Peyer's patch (tissue), 4 donors: ENCODE data around the gene PDIA5. TPM values are rescaled to one million over a fixed set of nuclear protein-coding genes. Genes with fewer than 3 reads are reported as not detected.

Experiments
- DNase-seq, 3 donors: peaks; one replicate each; pipeline ENCODE4 v3.0.0-alpha.2; 2017 to 2019
- H3K27ac ChIP-seq, 4 donors: fragments of 200-600 bp; sonication (generic); one replicate each; pipeline ENCODE4 v1.5.1; 2016 to 2019
- H3K27me3 ChIP-seq, 2 donors: fragments of 200-600 bp; sonication (generic); one replicate each; pipeline ENCODE4 v1.5.1; 2019
- H3K36me3 ChIP-seq, 3 donors: fragments of 200-600 bp; sonication (generic); one replicate each; pipeline ENCODE4 v1.5.1; 2016 to 2019
- H3K4me1 ChIP-seq, 4 donors: fragments of 200-600 bp; sonication (generic); one replicate each; pipeline ENCODE4 v1.5.1; 2016 to 2019
- H3K4me3 ChIP-seq, 4 donors: fragments of 200-600 bp; sonication (generic); 1 replicate in 3 of 4; 2 replicates in 1 of 4; pipeline ENCODE4 v1.5.1; 2016 to 2019; ENCODE audit warnings: mild to moderate bottlenecking in 1 of 4
- H3K9me3 ChIP-seq, 4 donors: fragments of 200-600 bp; sonication (generic); one replicate each; pipeline ENCODE4 v1.5.1; 2016 to 2019; ENCODE audit warnings: mild to moderate bottlenecking in 1 of 4
- POLR2A ChIP-seq, 2 donors: fragments of 450-650 bp; IDR thresholded peaks; one replicate each; pipeline ENCODE4 v1.5.1; 2017; ENCODE audit warnings: antibody characterized with exemption in 2 of 2, mild to moderate bottlenecking in 2 of 2, moderate library complexity in 2 of 2
- total RNA-seq, 4 donors: library from RNA; depleted of rRNA; stranded (reverse); fragments of >200 nt; gene quantifications; one replicate each; pipeline ENCODE4 v1.1.0, GENCODE V29; 2016
- TF ChIP-seq, protein P1 (sequence below), 6 experiments: fragments of 450-650 bp in 4 of 6; fragments of 200-600 bp in 2 of 6; sonication (generic) in 1 of 6; IDR thresholded peaks; one replicate each; pipeline ENCODE4 v1.5.1; 2017 to 2019; ENCODE audit warnings: antibody characterized with exemption in 6 of 6, mild to moderate bottlenecking in 3 of 6, moderate library complexity in 1 of 6

Gene PDIA5
- total RNA-seq, 4 donors from 2014 or later, result 13.7 to 63.5 (median 19.4) TPM

DNA sequence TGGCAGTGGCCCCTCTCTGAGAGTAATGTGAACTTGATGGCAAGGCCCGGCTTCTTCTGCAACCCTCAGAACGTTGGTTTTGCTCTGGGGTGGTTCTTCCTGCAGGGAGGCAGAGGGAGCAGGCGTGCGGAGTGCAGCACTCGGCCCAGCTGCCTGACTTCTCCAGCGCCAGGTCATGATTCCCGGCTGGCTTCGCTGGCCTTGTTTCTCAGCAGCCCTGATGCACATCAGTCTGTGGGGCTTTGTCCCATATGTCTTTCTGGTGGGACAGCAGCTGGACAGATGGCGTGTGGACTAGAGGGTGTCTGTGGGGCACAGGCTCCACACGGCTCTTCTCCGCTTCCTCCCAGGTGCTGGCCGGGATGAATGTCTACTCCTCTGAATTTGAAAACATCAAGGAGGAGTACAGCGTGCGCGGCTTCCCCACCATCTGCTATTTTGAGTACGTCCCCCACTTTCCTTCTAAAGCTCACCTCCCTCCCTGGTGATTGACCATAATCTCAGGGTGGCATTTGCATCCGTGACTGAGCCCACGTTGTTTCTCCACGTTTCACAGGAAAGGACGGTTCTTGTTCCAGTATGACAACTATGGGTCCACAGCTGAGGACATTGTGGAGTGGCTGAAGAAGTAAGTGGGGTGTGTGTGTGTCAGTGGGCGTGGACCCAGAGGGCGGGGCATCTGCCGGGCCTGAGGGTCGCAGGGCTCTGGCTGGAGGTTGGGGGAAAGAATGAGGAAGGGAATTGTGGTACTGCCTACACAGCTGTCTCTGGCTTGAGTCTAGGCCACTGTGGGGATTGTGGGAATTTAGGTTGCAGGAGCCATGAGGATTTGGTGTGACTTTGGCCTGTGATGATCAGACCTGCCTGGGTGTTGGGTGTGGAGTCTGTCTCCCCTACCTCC, 57.1 kb downstream of the PDIA5 start:
- Histone ChIP-seq H3K27me3 (no peaks in the 10 kb centered on the region), H3K36me3 (peaks cover 0 to 33% (median 0%) of the 10 kb centered on the region in 3 donors), H3K27ac (no peak overlapping the region), H3K4me1 (no peaks in the 10 kb centered on the region), H3K9me3 (no peaks in the 10 kb centered on the region), H3K4me3 (no peak overlapping the region)
- no peak for TF ChIP-seq POLR2A (IDR thresholded peaks at IDR 0.05)
- TF ChIP-seq, protein P1, sequence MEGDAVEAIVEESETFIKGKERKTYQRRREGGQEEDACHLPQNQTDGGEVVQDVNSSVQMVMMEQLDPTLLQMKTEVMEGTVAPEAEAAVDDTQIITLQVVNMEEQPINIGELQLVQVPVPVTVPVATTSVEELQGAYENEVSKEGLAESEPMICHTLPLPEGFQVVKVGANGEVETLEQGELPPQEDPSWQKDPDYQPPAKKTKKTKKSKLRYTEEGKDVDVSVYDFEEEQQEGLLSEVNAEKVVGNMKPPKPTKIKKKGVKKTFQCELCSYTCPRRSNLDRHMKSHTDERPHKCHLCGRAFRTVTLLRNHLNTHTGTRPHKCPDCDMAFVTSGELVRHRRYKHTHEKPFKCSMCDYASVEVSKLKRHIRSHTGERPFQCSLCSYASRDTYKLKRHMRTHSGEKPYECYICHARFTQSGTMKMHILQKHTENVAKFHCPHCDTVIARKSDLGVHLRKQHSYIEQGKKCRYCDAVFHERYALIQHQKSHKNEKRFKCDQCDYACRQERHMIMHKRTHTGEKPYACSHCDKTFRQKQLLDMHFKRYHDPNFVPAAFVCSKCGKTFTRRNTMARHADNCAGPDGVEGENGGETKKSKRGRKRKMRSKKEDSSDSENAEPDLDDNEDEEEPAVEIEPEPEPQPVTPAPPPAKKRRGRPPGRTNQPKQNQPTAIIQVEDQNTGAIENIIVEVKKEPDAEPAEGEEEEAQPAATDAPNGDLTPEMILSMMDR (IDR thresholded peaks at IDR 0.05), result no peak
- DNase-seq, result no peak

GRCh38 chr3:123124971-123125370, 58.1 kb downstream of the PDIA5 start:
- peaks cover 0 to 27% (median 0%) of the 10 kb centered on the region in 3 donors for H3K36me3 ChIP-seq
- H3K9me3 ChIP-seq, result no peaks in the 10 kb centered on the region
- no peak for TF ChIP-seq POLR2A (IDR thresholded peaks at IDR 0.05)
- TF ChIP-seq, protein P1 (IDR thresholded peaks at IDR 0.05), result no peak
- no peaks in the 10 kb centered on the region for H3K27me3 ChIP-seq
- H3K4me3 ChIP-seq, result no peak overlapping the region
- DNase-seq, result no peak
- no peak overlapping the region for H3K27ac ChIP-seq
- H3K4me1 ChIP-seq, result no peaks in the 10 kb centered on the region

DNA sequence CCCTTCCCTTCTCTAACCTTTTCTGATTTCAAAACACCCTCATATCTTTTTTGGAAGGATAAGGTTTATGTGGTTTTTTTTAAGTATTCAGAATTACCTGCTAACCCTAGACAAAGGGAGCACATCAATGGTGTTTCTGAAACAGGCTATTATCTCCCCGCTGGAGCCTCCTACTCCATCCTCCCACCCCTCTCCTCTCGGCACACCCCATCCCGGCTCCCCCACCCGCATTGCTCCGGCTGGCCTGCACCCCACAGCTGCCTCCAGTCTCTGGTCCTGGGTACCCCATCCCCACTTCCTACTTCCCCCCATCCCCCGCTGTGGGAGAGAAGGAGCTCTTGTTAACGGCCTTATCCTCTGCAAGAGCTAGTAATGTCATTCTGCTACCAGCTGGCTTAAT, 59.2 kb downstream of the PDIA5 start:
- no peaks in the 10 kb centered on the region for H3K4me1 ChIP-seq
- no peak overlapping the region for H3K4me3 ChIP-seq
- H3K36me3 ChIP-seq, result peaks cover 0 to 20% (median 0%) of the 10 kb centered on the region in 3 donors
- no peaks in the 10 kb centered on the region for H3K9me3 ChIP-seq
- no peak for DNase-seq
- H3K27ac ChIP-seq, result no peak overlapping the region
- H3K27me3 ChIP-seq, result no peaks in the 10 kb centered on the region
- TF ChIP-seq POLR2A (IDR thresholded peaks at IDR 0.05), result no peak
- TF ChIP-seq, protein P1 (IDR thresholded peaks at IDR 0.05), result no peak

- peak in 1 of 3 donors; percentile 12 for DNase-seq
- H3K27ac ChIP-seq, result no peak overlapping the region
- TF ChIP-seq POLR2A (IDR thresholded peaks at IDR 0.05), result no peak
- TF ChIP-seq, protein P1 (IDR thresholded peaks at IDR 0.05), result no peak
- no peak overlapping the region for H3K4me3 ChIP-seq
- H3K4me1 ChIP-seq, result no peaks in the 10 kb centered on the region
- no peaks in the 10 kb centered on the region for H3K9me3 ChIP-seq
- peaks cover 0 to 18% (median 0%) of the 10 kb centered on the region in 3 donors for H3K36me3 ChIP-seq
- no peaks in the 10 kb centered on the region for H3K27me3 ChIP-seq
Measured at GRCh38 chr3:123126653-123127052, 59.8 kb downstream of the PDIA5 start.

DNA sequence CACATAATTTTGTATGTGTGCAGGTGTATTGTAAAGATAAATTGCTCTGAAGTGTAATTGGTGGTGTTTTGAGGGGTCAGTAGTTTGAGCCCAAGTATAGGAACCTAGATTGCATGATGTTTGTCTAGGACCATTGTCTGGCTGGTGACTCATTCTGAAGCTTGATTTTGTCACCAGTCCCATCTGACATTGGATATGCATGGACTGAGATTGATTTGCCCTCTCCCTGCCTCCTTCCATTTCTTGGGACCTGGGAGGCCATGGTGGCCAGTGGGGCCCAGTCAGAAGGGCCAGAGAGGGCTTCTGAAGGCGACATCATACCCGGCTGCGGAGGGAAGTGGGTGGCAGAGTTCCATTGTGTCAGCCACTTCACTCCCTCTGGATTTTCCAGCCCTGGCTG, 62.3 kb downstream of the PDIA5 start:
- Histone ChIP-seq H3K4me1 (no peaks in the 10 kb centered on the region), H3K27me3 (no peaks in the 10 kb centered on the region), H3K36me3 (peaks cover 0 to 13% (median 0%) of the 10 kb centered on the region in 3 donors), H3K27ac (peak overlapping the region in 2 of 4 donors; percentile 81 to 92), H3K9me3 (no peaks in the 10 kb centered on the region), H3K4me3 (no peak overlapping the region)
- no peak for DNase-seq
- no peak for TF ChIP-seq POLR2A (IDR thresholded peaks at IDR 0.05)
- TF ChIP-seq, protein P1 (IDR thresholded peaks at IDR 0.05), result no peak
